IPS DF 6.9 (cell line): Measurements from ENCODE around the gene JAKMIP3.

Experiments used
- DNase-seq: peaks from one replicate; pipeline ENCODE4 v3.0.0-alpha.2; 2013; ENCODE audit warnings: low read depth, low spot score
- H3K27ac ChIP-seq: one replicate; pipeline ENCODE4 v1.5.1; 2013; ENCODE audit warnings: low read length, control low read depth
- H3K27me3 ChIP-seq: 2 replicates; pipeline ENCODE4 v1.6.1; 2013; ENCODE audit warnings: mild to moderate bottlenecking, low read length; ENCODE audit not compliant: control insufficient read depth, insufficient read depth
- H3K36me3 ChIP-seq: 2 replicates; pipeline ENCODE4 v1.6.1; 2013; ENCODE audit warnings: low read length; ENCODE audit not compliant: control insufficient read depth, insufficient read depth
- H3K4me1 ChIP-seq: 2 replicates; pipeline ENCODE4 v1.6.1; 2013; ENCODE audit warnings: low read length; ENCODE audit not compliant: control insufficient read depth, insufficient read depth
- H3K4me3 ChIP-seq: 2 replicates; pipeline ENCODE4 v1.5.1; 2013; ENCODE audit warnings: mild to moderate bottlenecking, low read length
- H3K9me3 ChIP-seq: 2 replicates; pipeline ENCODE4 v1.6.1; 2013; ENCODE audit warnings: low read length, inconsistent platforms; ENCODE audit not compliant: control insufficient read depth, insufficient read depth
- WGBS: extraction: QIAGEN DNeasy Blood & Tissue Kit; methylation state at CpG from one replicate; pipeline ENCODE4 v1.1.7; 2013; ENCODE audit warnings: mixed read lengths, missing lambda C conversion rate; ENCODE audit not compliant: insufficient read length, insufficient coverage; 5-methylcytosine and 5-hydroxymethylcytosine counted together

Gene JAKMIP3

DNA sequence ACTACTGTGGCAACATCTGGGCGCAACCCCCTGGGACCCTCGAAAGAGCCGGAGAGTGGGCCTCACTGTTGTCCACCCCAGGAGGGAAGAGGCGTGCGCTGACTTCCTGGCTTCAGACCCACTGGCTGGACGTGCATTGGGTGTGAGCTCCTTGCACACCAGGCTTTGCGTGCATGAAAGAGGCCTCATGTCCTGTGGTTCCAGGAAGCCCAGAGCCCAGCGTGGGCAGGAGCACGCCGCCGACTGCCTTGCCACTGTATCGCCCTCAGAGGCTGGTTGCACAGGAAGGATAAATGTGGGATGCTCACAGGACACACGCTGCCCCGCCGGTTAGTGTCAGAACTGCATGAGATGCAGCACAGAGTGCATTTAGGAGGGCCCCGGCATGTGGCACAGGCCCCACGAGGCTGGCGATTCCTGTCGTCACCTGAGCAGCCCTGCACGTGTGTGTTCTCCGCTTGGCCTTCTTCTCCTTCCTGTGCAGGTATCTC, 8.5 kb upstream of the JAKMIP3 start:
- Histone ChIP-seq H3K27me3 (no peaks in the 10 kb centered on the region), H3K4me3 (no peak overlapping the region), H3K4me1 (no peaks in the 10 kb centered on the region), H3K27ac (no peak overlapping the region), H3K9me3 (no peaks in the 10 kb centered on the region), H3K36me3 (no peaks in the 10 kb centered on the region; the same call in 1 of the 2 replicates)
- WGBS, result no CpG with 5 or more reads among the region's 21 CpGs
- DNase-seq, result no peak

DNA sequence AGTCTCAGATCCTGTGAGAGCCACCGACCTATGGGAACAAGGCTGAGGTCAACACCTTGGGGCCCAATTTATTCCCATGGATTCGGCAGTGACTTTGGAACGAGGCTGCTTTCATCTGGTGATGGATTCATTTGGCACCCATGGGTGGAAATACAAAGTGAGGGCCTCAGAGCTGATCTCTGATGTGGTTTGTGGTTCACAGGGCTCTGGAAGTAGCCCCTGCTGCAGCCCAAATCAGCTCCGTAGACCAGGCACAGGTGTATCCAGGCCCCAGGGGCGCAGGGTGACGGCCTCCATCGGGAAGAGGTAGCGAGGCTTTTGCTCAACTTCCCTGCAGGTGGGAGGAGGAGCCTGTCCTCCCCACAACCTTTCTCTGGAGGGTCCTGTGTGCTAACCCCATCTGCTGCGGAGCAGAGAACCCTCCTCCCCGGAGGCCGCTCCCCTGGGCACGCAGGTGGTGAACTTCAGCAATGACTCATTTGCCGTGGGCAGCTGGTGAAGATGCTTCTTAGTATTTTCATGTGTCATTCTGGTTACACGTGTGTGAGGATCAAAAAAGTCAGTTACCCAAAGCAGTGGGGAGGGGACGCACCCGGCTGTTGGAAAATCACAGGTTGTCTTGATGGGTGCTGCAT, 7.5 kb upstream of the JAKMIP3 start:
- no CpG with 5 or more reads among the region's 16 CpGs for WGBS
- H3K27me3 ChIP-seq, result no peaks in the 10 kb centered on the region
- H3K9me3 ChIP-seq, result no peaks in the 10 kb centered on the region
- H3K27ac ChIP-seq, result no peak overlapping the region
- H3K4me1 ChIP-seq, result no peaks in the 10 kb centered on the region
- H3K4me3 ChIP-seq, result no peak overlapping the region
- H3K36me3 ChIP-seq, result no peaks in the 10 kb centered on the region; the same call in 1 of the 2 replicates
- DNase-seq, result no peak

DNA sequence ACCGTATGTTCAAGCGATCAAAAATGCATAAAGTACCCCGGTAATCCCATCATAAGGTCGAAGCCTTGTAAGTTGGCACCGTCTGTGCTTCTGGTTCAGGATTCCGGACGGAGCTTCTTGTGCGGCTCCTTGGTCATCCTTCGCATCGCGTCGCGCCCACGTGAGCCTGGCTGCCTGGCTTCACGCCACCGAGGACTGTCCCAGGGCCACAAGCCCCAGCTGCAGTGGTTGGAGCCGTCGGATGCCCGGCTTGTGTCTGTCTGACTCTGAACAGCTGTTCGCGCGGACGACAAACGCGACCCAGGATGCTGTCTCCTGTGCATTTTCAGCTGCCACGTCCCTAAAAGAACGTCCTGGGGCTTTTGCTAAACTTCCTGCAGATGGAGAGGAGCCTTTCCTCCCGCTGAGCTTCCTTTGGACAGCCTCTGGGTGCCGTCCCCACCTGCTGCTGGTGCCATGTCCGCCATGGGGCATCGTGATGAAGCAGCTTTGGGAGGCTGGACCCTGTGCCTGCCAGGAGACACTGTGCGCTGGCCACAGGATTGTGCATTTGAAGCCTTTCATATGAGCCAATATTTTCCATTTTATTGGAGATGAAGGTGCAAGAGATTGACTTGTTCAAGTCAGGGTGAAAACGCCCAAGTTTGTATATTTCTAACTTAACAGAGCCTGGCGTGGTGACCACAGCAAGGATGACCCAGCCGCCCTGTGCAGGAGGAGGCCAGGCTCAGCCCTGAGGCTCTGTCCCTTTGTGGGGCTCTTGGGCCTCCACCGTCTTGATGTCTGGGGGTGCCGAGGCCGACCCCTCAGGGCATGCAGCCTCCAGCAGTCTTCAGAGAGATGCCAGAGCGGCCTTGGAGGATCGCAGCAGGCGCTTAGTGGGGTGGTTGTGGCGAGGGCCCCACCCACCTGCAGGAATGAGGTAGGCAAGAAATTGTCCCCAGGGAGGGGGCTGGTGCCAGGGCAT, 6.7 kb upstream of the JAKMIP3 start:
- Histone ChIP-seq H3K4me3 (no peak overlapping the region), H3K9me3 (no peaks in the 10 kb centered on the region), H3K36me3 (no peaks in the 10 kb centered on the region; the same call in 1 of the 2 replicates), H3K27ac (no peak overlapping the region), H3K27me3 (no peaks in the 10 kb centered on the region), H3K4me1 (no peaks in the 10 kb centered on the region)
- DNase-seq, result no peak
- no CpG with 5 or more reads among the region's 42 CpGs for WGBS

DNA sequence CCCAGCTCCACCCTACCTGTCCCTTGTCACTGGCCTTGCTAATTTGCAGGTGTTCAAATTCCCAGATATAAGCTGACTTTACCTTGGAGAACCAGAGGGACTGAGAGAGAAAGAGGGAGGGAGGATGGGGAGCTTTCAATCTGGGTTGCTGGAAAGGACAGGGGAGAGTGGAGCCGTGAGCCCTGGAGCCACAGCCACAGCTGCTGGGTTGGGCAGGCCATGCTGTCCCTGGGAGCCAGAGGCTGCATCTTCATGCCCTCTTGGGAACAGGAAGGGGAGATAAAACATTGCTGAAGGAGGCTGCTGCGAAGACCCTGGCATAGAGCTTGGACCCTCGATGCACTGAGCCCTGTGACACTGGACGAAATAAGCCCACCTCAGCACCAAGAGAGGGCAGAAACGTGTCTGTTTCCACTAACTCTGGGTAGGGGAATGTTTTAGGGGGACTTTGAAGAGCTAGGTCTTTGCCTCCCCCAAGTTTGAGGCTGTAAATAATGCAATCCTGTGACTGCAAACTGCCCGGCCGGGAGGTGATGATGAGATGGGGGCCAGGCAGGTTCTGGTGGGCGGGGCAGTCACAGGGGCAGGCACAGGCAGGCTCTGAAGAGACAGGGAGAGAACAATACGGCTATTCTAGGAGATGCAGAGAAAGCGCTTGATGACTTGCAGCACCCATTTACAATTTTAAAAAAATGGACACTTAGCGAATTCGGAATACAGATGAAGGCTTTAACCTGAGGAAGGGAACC, 5.8 kb upstream of the JAKMIP3 start:
- 0 out of 2 replicates have a peak, but pooled peaks cover 2% of the 10 kb centered on the region for H3K4me1 ChIP-seq
- H3K4me3 ChIP-seq, result no peak overlapping the region
- no peaks in the 10 kb centered on the region; the same call in 1 of the 2 replicates for H3K36me3 ChIP-seq
- H3K27ac ChIP-seq, result no peak overlapping the region
- no CpG with 5 or more reads among the region's 12 CpGs for WGBS
- H3K9me3 ChIP-seq, result no peaks in the 10 kb centered on the region
- no peak for DNase-seq
- H3K27me3 ChIP-seq, result no peaks in the 10 kb centered on the region

DNA sequence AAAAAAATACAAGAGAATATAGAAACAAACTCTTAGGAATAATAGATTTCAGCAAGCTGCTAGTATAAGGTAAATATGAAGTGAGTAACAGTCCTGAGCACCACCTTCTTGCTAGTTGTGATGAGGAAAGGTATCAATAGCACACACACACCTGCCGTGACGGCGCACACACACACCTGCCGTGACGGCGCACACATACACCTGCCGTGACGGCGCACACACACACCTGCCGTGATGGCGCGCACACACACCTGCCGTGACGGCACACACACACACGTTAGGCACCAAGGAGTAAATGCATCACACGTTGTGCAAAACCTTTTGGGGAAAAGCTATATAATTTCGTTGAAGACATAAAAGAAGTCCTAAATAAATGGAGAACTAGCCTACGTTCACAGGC, 4.7 kb upstream of the JAKMIP3 start:
- no CpG with 5 or more reads among the region's 18 CpGs for WGBS
- no peaks in the 10 kb centered on the region for H3K27me3 ChIP-seq

DNA sequence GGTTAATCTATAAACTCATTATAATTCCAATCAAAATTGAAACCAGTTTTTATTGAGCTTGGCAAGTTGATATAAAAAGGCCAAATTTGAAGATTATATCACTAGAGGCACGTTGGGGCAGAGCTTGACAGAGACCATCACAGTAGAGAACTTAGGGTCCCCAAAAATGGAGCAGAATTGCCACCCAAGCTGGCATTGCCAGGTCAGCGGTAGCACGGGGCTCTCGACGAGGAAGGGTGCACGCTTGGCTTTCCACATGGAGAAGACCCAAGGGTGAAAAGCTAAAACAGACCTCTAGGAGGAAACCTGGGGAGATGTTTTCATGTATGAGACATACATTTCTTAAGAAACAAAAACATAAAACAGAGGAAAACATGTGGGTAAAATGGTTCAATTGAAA, 4.3 kb upstream of the JAKMIP3 start:
- Histone ChIP-seq H3K27ac (no peak overlapping the region), H3K4me1 (peaks cover 10% of the 10 kb centered on the region; the same call in 1 of the 2 replicates), H3K27me3 (no peaks in the 10 kb centered on the region), H3K36me3 (no peaks in the 10 kb centered on the region; the same call in 1 of the 2 replicates), H3K4me3 (no peak overlapping the region), H3K9me3 (no peaks in the 10 kb centered on the region)
- no CpG with 5 or more reads among the region's 6 CpGs for WGBS
- no peak for DNase-seq

More for the DNA sequence above, 4.7 kb upstream of the JAKMIP3 start:
- peaks cover 8% of the 10 kb centered on the region; the same call in 1 of the 2 replicates for H3K4me1 ChIP-seq
- H3K4me3 ChIP-seq, result no peak overlapping the region
- H3K36me3 ChIP-seq, result no peaks in the 10 kb centered on the region; the same call in 1 of the 2 replicates
- no peak for DNase-seq
- H3K9me3 ChIP-seq, result no peaks in the 10 kb centered on the region
- H3K27ac ChIP-seq, result no peak overlapping the region

DNA sequence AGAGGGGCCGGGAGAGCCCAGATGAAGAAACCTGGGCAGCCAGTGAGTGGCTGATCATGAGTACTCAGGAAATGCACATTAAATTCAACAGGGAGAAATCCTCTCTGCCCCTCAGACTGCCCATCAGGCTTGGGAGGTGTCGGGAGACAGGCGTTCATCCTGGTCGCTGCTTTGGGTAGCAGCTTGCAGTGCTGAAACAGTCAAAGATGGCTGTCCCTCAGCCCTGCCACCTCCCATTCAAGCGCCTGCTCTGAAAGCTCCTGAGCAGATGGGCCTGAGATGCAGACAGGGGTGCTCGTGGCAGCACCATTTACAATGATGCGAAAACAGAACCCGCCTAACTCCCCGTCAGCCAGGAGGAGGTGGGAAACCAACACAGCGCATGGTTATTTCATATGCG, 3.6 kb upstream of the JAKMIP3 start:
- Histone ChIP-seq H3K9me3 (no peaks in the 10 kb centered on the region), H3K4me3 (no peak overlapping the region), H3K4me1 (peaks cover 10% of the 10 kb centered on the region; the same call in 1 of the 2 replicates), H3K27me3 (no peaks in the 10 kb centered on the region), H3K36me3 (no peaks in the 10 kb centered on the region; the same call in 1 of the 2 replicates), H3K27ac (no peak overlapping the region)
- no CpG with 5 or more reads among the region's 11 CpGs for WGBS
- no peak for DNase-seq

DNA sequence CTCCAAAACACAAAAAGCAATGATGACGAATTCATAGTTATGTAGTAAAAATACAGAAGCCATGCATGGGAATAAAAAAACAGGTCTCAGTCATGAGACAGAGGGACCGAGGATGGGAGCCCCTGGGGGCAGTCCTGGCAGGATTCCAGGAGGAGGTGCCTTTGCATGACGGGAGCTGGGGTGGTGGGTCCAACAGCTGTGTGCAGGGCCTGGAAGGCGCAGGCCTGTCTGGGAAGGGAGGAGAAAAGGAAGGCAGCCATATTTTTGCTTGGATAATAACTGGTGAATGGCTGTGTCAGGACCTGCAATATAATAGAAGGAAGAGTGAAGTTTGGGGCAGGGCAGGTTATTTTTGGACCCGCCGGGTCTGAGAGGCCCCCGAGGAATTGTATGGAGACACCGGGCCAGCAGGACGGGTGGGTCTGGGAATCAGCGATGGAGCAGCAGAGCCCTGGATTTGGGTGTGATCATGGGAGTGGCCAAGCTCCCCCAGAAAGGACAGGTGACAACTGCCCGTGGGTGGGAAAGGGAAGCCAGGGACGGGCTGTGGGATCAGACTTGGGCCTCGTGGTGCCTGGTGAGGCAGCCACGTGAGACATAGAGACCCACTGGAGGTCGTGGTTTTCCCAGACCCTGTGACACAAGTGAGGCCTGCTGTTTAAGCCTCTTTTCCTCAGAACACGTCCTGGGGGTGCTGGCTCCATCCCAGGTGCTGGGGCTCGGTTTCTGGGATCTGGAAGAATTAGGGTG, 2.9 kb upstream of the JAKMIP3 start:
- no peak overlapping the region for H3K4me3 ChIP-seq
- no peaks in the 10 kb centered on the region for H3K36me3 ChIP-seq
- DNase-seq, result no peak
- H3K27me3 ChIP-seq, result no peaks in the 10 kb centered on the region
- no peaks in the 10 kb centered on the region for H3K9me3 ChIP-seq
- peaks cover 12% of the 10 kb centered on the region; the same call in 1 of the 2 replicates for H3K4me1 ChIP-seq
- H3K27ac ChIP-seq, result no peak overlapping the region
- no CpG with 5 or more reads among the region's 17 CpGs for WGBS

DNA sequence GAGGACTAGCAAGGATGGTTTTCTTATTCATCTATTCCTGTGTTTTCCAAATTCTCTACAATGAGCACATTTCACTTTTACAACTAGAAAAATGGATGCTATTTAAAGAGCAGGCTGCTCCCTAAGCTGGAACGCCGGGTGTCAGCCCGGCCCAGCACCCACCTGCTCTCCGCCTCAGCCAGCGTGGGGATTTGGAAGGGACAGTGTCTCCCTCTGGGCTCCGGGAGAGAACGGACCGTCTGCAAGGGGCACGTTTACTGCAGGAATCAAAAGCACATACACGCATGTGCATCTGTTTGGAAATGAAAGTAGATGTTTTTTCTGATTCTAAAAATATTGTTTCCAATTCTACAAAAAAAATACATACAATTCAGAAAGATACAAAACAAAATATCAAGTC, 2.3 kb upstream of the JAKMIP3 start:
- Histone ChIP-seq H3K27ac (no peak overlapping the region), H3K4me3 (no peak overlapping the region), H3K9me3 (no peaks in the 10 kb centered on the region), H3K36me3 (no peaks in the 10 kb centered on the region), H3K4me1 (peaks cover 12% of the 10 kb centered on the region; the same call in 1 of the 2 replicates), H3K27me3 (no peaks in the 10 kb centered on the region)
- no peak for DNase-seq
- no CpG with 5 or more reads among the region's 10 CpGs for WGBS
